HepG2 (cell line): ENCODE measurements around the gene UCKL1. TPM values are rescaled to one million over a fixed set of nuclear protein-coding genes. Genes with fewer than 3 reads are reported as not detected.

ENCODE experiments used
- BHLHE40 ChIP-seq: IDR thresholded peaks from 2 replicates; pipeline ENCODE4 v1.6.1; 2011; ENCODE audit warnings: low read length, improper control_type of control experiment
- CC2D1A ChIP-seq: sonication (generic); formaldehyde crosslinking; IDR thresholded peaks from 2 replicates; pipeline ENCODE4 v1.8.1; 2023; ENCODE audit warnings: mild to moderate bottlenecking, missing genetic modification reagents
- ETV5 ChIP-seq: IDR thresholded peaks from 2 replicates; pipeline ENCODE4 v1.6.1; 2018; ENCODE audit warnings: missing biosample characterization, missing genetic modification reagents, inconsistent platforms, borderline replicate concordance
- GLI4 ChIP-seq: sonication (generic); formaldehyde crosslinking; IDR thresholded peaks from 2 replicates; pipeline ENCODE4 v1.5.1; 2020; ENCODE audit warnings: missing genetic modification reagents, mild to moderate bottlenecking, moderate library complexity, borderline replicate concordance
- HIC2 ChIP-seq: sonication (generic); formaldehyde crosslinking; IDR thresholded peaks from 2 replicates; pipeline ENCODE4 v1.9.0; 2022; ENCODE audit warnings: low read depth, missing genetic modification reagents
- NFATC3 ChIP-seq: sonication (generic); formaldehyde crosslinking; IDR thresholded peaks from 2 replicates; pipeline ENCODE4 v1.5.1; 2020; ENCODE audit warnings: mild to moderate bottlenecking, missing genetic modification reagents
- NR2F1 ChIP-seq, 2 experiments: fragments of 450-650 bp in 1 of 2; formaldehyde crosslinking in 1 of 2; IDR thresholded peaks; 2 replicates each; pipeline versions ENCODE4 v1.5.0 to v1.6.1; 2016 to 2020; ENCODE audit warnings: mild to moderate bottlenecking in 1 of 2, missing compliant biosample characterization in 1 of 2, missing genetic modification reagents in 1 of 2, moderate library complexity in 1 of 2
- POLR2A ChIP-seq, 2 experiments: IDR thresholded peaks; 2 replicates each; pipeline ENCODE4 v1.6.1; 2011; ENCODE audit warnings: low read depth in 2 of 2, low read length in 2 of 2, mild to moderate bottlenecking in 1 of 2, moderate library complexity in 1 of 2; ENCODE audit not compliant: insufficient read depth in 1 of 2
- SMARCC2 ChIP-seq: fragments of 450-650 bp; IDR thresholded peaks from 2 replicates; pipeline ENCODE4 v1.6.1; 2017; ENCODE audit warnings: antibody characterized with exemption, mild to moderate bottlenecking
- SP2 ChIP-seq: sonication (generic); formaldehyde crosslinking; IDR thresholded peaks from 2 replicates; pipeline ENCODE4 v1.5.1; 2020; ENCODE audit warnings: mild to moderate bottlenecking, missing genetic modification reagents
- WIZ ChIP-seq: sonication (generic); formaldehyde crosslinking; IDR thresholded peaks from 2 replicates; pipeline ENCODE4 v1.5.1; 2020; ENCODE audit warnings: mild to moderate bottlenecking, missing genetic modification reagents
- ZBTB40 ChIP-seq, 2 experiments: fragments of 450-650 bp in 1 of 2; sonication (generic) in 1 of 2; formaldehyde crosslinking in 1 of 2; IDR thresholded peaks; 2 replicates each; pipeline versions ENCODE4 v1.6.1 to v1.8.0; 2016 to 2022; ENCODE audit warnings: antibody characterized with exemption in 1 of 2, mild to moderate bottlenecking in 1 of 2, missing genetic modification reagents in 1 of 2
- ZNF264 ChIP-seq: sonication (generic); formaldehyde crosslinking; IDR thresholded peaks from 2 replicates; pipeline ENCODE4 v1.4.0; 2020; ENCODE audit warnings: missing genetic modification reagents
- ZNF44 ChIP-seq: sonication (generic); formaldehyde crosslinking; IDR thresholded peaks from 2 replicates; pipeline ENCODE4 v1.5.1; 2020; ENCODE audit warnings: mild to moderate bottlenecking, missing genetic modification reagents
- ZNF572 ChIP-seq: sonication (generic); formaldehyde crosslinking; IDR thresholded peaks from 2 replicates; pipeline ENCODE4 v1.5.1; 2020; ENCODE audit warnings: mild to moderate bottlenecking, missing genetic modification reagents
- ZNF652 ChIP-seq: IDR thresholded peaks from 2 replicates; pipeline ENCODE4 v1.6.1; 2016; ENCODE audit warnings: low read depth, borderline replicate concordance
- polyA plus RNA-seq, 8 experiments: library from polyadenylated mRNA; depleted of rRNA in 3 of 8; stranded (reverse) in 7 of 8; unstranded in 1 of 8; fragments of >200 nt; fragmentation: Illumina TruSeq in 4 of 8; extraction: Trizol in 4 of 8; gene quantifications; 2 replicates each; pipeline versions ENCODE4 v1.2.1 to v1.2.3, GENCODE V29; 2011 to 2016; ENCODE audit warnings: low read depth in 4 of 8, missing spikeins in 1 of 8, mixed read lengths in 1 of 8; ENCODE audit not compliant: insufficient read depth in 1 of 8
- total RNA-seq, 5 experiments: library from RNA; depleted of rRNA; stranded (reverse); fragments of >200 nt; fragmentation: Illumina TruSeq; extraction: Trizol; gene quantifications; 2 replicates each; pipeline ENCODE4 v1.2.3, GENCODE V29; 2016; ENCODE audit warnings: low read depth in 1 of 5

The UCKL1 gene
- total and polyA plus RNA-seq, 2 of the 13 experiments (the other 11 are each of a cell fraction or from before 2014, with no cell fraction given), result 50.2 to 126 TPM

- TF ChIP-seq WIZ (CRISPR knock-in tag), result peak; percentile 97; the same call in 1 of the 2 replicates
- TF ChIP-seq NR2F1 (CRISPR knock-in tag; IDR thresholded peaks at IDR 0.05), result peak; percentile 67 to 87
- TF ChIP-seq HIC2 (CRISPR knock-in tag), result 0 out of 2 replicates have a peak, but pooled peaks have one; percentile 44
- no peak; the same call in 1 of the 2 replicates for TF ChIP-seq ZNF652 (CRISPR knock-in tag)
- TF ChIP-seq NFATC3 (CRISPR knock-in tag), result 0 out of 2 replicates have a peak, but pooled peaks have one; percentile 78
- TF ChIP-seq POLR2A (IDR thresholded peaks at IDR 0.05; ENCODE audit: insufficient read depth in 1 of 2, low read depth in 2 of 2, low read length in 2 of 2), result peak in 1 of 2 experiments; percentile 96; a peak in 2 of 4 replicates
- TF ChIP-seq ZNF572 (CRISPR knock-in tag), result peak; percentile 97
- no peak; the same call in 1 of the 2 replicates for TF ChIP-seq SMARCC2
- TF ChIP-seq ZNF264 (CRISPR knock-in tag), result peak; percentile 97
- peak; percentile 99 for TF ChIP-seq GLI4 (CRISPR knock-in tag)
- TF ChIP-seq BHLHE40, result peak; percentile 91
- no peak for TF ChIP-seq ZBTB40 (IDR thresholded peaks at IDR 0.05)
- TF ChIP-seq ZBTB40 (CRISPR knock-in tag; IDR thresholded peaks at IDR 0.05), result peak; percentile 91
- TF ChIP-seq ETV5 (CRISPR knock-in tag), result peak; percentile 72
- peak; percentile 96 for TF ChIP-seq ZNF44 (CRISPR knock-in tag)
- TF ChIP-seq SP2 (CRISPR knock-in tag), result peak; percentile 69
- peak; percentile 14; the same call in 1 of the 2 replicates for TF ChIP-seq CC2D1A (CRISPR knock-in tag)
These were observed at the start of gene UCKL1 (continued) for GRCh38 chr20:63955827-63956663.
